Left lung (tissue), 10 donors: ENCODE results near the gene MRI1. TPM values are rescaled to one million over a fixed set of nuclear protein-coding genes. Genes with fewer than 3 reads are reported as not detected.
"Not testable (repeated sequence)": the region's sequence is repeated elsewhere in the genome, so short reads cannot be mapped to it uniquely, and the experiment has no call there.

Experiments
- ATAC-seq: fragments of 200-7000 bp; cut with Tn5 transposase; one replicate; pipeline ENCODE4 v1.9.1; 2020; ENCODE audit warnings: moderate library complexity
- DNase-seq, 4 donors: peaks; one replicate each; pipeline ENCODE4 v3.0.0-alpha.2; 2013 to 2020
- H3K27ac ChIP-seq, 2 donors: fragments of 200-600 bp; sonication (generic) in 1 of 2; one replicate each; pipeline versions ENCODE4 v1.5.0 to v1.8.0; 2020 to 2021
- H3K27me3 ChIP-seq, 2 donors: fragments of 200-600 bp; sonication (generic) in 1 of 2; one replicate each; pipeline versions ENCODE4 v1.5.0 to v1.8.0; 2020 to 2021
- H3K36me3 ChIP-seq, 2 donors: fragments of 200-600 bp; sonication (generic) in 1 of 2; one replicate each; pipeline versions ENCODE4 v1.5.0 to v1.8.0; 2020 to 2021
- H3K4me1 ChIP-seq, 2 donors: fragments of 200-600 bp; one replicate each; pipeline ENCODE4 v1.8.0; 2021
- H3K4me3 ChIP-seq, 2 donors: fragments of 200-600 bp; sonication (generic) in 1 of 2; one replicate each; pipeline versions ENCODE4 v1.5.0 to v1.8.0; 2020 to 2021; ENCODE audit warnings: mild to moderate bottlenecking in 1 of 2
- H3K9me3 ChIP-seq, 2 donors: fragments of 200-600 bp; sonication (generic) in 1 of 2; one replicate each; pipeline versions ENCODE4 v1.5.0 to v1.8.0; 2020 to 2021
- intact Hi-C, 2 donors: fragments of 100-400 bp; cut with DNase I; formaldehyde crosslinking; loops; one replicate each; pipeline versions ENCODE4 v1.11.2 to v1.14.2; 2022
- polyA plus RNA-seq, 6 donors: library from polyadenylated mRNA; unstranded; fragments of 120-200 nt; gene quantifications; one replicate each; pipeline ENCODE4 v1.2.1, GENCODE V29; 2013; ENCODE audit not compliant: insufficient read length in 6 of 6
- total RNA-seq, 2 donors: library from RNA; stranded (reverse); fragmentation: NEBNext Ultra II Directional; extraction: Animal tissue kit (Norgen Biotek cat#: 25700); gene quantifications; one replicate each; pipeline ENCODE4 v1.2.1, GENCODE V29; 2021
- TF ChIP-seq, protein P1 (sequence below), 2 donors: fragments of 200-600 bp; sonication (generic) in 1 of 2; IDR thresholded peaks; one replicate each; pipeline versions ENCODE4 v1.5.0 to v1.8.0; 2021; ENCODE audit warnings: antibody characterized with exemption in 2 of 2
- donor health status: DM: no; HTN: yes; CAD: no.
- donor health status: DM: no; HTN: no; CAD: no.

MRI1 gene
- total and polyA plus RNA-seq, 8 donors, result 29.0 to 76.7 (median 47.9) TPM

DNA sequence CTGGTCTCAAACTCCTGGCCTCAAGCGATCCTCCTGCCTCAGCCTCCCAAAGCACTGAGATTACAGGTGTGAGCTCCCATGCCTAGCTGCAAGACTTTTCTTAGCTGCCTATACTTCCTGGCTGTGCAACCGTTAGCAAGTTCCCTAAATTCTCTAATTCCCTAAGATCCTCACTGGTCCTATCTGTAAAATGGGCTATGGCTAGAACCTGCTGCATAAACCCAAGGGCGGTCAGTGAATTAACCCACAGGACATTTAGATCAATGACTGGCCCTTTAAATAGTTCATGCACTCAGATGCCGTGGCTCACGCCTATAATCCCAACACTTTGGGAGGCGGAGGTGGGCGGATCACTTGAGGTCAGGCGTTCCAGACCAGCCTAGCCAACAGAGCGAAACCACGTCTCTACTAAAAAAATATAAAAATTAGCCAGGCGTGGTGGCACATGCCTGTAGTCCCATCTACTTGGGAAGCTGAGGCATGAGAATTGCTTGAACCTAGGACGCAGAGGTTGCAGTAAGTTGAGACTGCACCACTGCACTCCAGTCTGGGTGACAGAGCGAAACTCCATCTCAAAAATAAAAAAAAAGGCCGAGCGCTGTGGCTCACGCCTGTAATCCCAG, 5.8 kb downstream of the MRI1 start:
- ATAC-seq (no peak), DNase-seq (no peak)
- Histone ChIP-seq H3K27me3 (no peaks in the 10 kb centered on the region), H3K9me3 (no peaks in the 10 kb centered on the region), H3K4me3 (no peak overlapping the region), H3K27ac (no peak overlapping the region), H3K36me3 (peaks cover 0 to 48% of the 10 kb centered on the region in 2 donors), H3K4me1 (peaks cover 6 to 23% of the 10 kb centered on the region in 2 donors)
- intact Hi-C loops, result loop anchor here in 1 of 2 donors (10.0 kb wide), 1 partner anchor 95 kb away; no protein-coding TSS in a partner anchor
- TF ChIP-seq, protein P1, sequence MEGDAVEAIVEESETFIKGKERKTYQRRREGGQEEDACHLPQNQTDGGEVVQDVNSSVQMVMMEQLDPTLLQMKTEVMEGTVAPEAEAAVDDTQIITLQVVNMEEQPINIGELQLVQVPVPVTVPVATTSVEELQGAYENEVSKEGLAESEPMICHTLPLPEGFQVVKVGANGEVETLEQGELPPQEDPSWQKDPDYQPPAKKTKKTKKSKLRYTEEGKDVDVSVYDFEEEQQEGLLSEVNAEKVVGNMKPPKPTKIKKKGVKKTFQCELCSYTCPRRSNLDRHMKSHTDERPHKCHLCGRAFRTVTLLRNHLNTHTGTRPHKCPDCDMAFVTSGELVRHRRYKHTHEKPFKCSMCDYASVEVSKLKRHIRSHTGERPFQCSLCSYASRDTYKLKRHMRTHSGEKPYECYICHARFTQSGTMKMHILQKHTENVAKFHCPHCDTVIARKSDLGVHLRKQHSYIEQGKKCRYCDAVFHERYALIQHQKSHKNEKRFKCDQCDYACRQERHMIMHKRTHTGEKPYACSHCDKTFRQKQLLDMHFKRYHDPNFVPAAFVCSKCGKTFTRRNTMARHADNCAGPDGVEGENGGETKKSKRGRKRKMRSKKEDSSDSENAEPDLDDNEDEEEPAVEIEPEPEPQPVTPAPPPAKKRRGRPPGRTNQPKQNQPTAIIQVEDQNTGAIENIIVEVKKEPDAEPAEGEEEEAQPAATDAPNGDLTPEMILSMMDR (IDR thresholded peaks at IDR 0.05), result no peak

DNA sequence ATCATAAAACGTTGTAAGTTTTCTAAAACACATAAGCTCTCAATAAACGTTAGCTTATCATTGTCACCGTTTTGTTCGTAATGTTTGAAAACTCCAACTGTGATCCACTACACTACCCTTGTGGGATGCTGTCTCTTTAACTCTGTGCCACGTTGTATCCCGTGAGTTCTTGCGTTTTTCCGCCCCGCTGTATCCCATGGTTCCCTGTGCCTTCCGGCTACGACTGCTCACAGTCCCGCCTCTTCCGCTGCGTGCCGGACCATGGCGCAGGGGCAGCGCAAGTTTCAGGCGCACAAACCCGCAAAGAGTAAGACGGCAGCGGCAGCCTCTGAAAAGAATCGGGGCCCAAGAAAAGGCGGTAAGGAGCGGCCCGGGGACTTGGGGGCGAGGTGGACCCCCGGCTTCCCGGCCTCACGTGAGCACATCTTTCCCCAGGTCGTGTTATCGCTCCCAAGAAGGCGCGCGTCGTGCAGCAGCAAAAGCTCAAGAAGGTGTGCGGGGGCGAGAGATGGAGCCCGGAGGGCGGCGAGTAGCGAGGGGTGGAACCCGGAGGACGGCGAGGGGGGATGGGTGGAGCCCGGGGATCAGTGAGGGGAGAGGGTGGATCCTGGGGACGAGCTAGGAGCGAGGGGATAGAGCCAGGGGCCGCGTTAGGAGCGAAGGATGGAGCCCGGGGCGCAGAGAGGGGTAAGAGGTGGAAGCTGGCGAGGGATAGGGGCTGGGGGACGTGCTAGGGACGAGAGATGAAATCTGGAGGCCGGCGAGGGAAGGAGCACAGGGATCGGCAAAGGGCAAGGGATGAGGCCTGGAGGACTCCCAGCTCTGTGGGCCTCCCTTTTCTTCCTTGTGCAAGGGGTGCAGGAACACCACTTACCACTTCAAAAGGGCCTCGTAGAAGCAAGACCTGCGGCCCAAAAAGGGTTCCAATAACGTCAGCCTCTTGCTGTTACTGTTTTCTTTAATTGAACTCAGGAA, 10.2 kb downstream of the MRI1 start, which contains the start of gene C19orf53:
Gene C19orf53, plus strand, starts transcription at position 240 of the 975 bp plus-strand sequence. Its CDS starts 22 bp downstream, at position 262.
- peaks cover 0 to 61% of the 10 kb centered on the region in 2 donors for H3K36me3 ChIP-seq

DNA sequence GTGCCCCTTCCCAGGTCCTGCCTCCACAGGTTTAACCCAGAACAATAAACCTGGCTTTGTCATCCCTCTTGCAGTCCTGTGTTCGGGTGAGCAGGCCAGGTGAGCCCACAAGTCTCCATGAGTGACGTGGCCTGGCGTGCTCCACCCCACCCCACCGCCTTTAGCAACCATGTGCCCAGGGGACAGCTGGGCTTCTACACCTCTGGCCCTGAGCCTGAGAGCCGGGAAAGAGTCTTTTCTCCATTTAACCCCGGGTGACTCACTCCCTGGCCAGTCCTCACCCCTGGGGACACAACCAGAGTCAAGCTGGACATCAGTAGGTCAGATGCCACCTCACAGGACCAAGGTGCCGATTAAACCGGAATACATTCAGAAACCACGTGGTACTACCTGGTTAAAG, 14.1 kb downstream of the MRI1 start:
- DNase-seq, result no peak
- TF ChIP-seq, protein P1 (IDR thresholded peaks at IDR 0.05), result no peak
- Histone ChIP-seq H3K36me3 (peaks cover 0 to 31% of the 10 kb centered on the region in 2 donors), H3K9me3 (no peaks in the 10 kb centered on the region), H3K4me3 (no peak overlapping the region), H3K27ac (no peak overlapping the region), H3K4me1 (peaks cover 10 to 42% of the 10 kb centered on the region in 2 donors), H3K27me3 (no peaks in the 10 kb centered on the region)
- intact Hi-C loops, result loop anchor here in 1 of 2 donors (10.0 kb wide), 1 partner anchor 86 kb away; no protein-coding TSS in a partner anchor
- ATAC-seq, result no peak

More for the DNA sequence above, 10.2 kb downstream of the MRI1 start, which contains the start of gene C19orf53:
- ATAC-seq (peak; percentile 99), DNase-seq (peak; percentile 88 to 96 (median 93))
- TF ChIP-seq, protein P1 (IDR thresholded peaks at IDR 0.05), result no peak
- intact Hi-C loops, result loop anchor here in 1 of 2 donors (10.0 kb wide), 1 partner anchor 90 kb away; no protein-coding TSS in a partner anchor
- peak within 1 kb of the TSS; percentile 81 to 83 for H3K4me3 ChIP-seq
- no peaks in the 10 kb centered on the region for H3K9me3 ChIP-seq
- H3K4me1 ChIP-seq, result peaks cover 7 to 20% of the 10 kb centered on the region in 2 donors
- H3K27ac ChIP-seq, result peak within 1 kb of the TSS; percentile 74 to 84
- H3K27me3 ChIP-seq, result no peaks in the 10 kb centered on the region

DNA sequence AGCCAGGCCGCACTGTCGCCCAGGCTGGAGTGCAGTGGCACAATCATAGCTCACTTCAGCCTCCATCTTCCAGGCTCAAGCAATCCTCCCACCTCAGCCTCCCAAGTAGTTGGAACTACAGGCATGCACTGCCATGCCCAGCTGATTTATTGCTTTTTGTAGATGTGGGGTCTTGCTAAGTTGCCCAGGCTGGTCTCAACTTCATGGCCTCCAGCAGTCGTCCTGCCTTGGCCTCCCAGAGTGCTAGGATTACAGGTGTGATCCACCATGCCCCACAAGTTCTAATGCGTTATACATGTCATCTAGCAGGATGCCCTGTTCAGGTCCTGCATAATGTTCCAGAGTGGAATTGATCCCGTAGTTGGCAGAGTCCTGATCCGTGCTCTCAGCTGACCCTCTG, 14.5 kb downstream of the MRI1 start:
- Histone ChIP-seq H3K4me1 (peaks cover 10 to 39% of the 10 kb centered on the region in 2 donors), H3K4me3 (no peak overlapping the region), H3K27ac (no peak overlapping the region), H3K9me3 (no peaks in the 10 kb centered on the region), H3K36me3 (peaks cover 0 to 31% of the 10 kb centered on the region in 2 donors), H3K27me3 (no peaks in the 10 kb centered on the region)
- TF ChIP-seq, protein P1 (IDR thresholded peaks at IDR 0.05), result no peak
- DNase-seq, result no peak
- no peak for ATAC-seq
- intact Hi-C loops, result loop anchor here in 1 of 2 donors (10.0 kb wide), 1 partner anchor 86 kb away; no protein-coding TSS in a partner anchor

DNA sequence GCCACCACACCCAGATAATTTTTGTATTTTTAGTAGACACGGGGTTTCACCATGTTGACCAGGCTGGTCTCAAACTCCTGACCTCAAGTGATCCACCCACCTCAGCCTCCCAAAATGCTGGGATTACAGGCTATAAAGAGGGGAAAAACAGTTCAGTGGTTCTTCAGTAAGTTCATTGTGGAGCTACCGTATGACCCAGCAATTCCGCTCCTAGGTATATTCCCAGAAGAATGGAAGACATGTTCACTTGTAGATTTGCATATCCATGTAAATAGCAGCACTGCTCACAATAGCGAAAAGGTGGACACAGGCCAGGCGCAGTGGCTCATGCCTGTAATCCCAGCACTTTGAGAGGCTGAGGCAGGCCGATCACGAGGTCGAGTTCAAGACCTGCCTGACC, 15.5 kb downstream of the MRI1 start:
- not testable (repeated sequence) for ATAC-seq, H3K9me3 ChIP-seq, H3K27me3 ChIP-seq, H3K27ac ChIP-seq, DNase-seq, H3K4me3 ChIP-seq
- intact Hi-C loops, result loop anchor here (5.0 to 10.0 kb wide), 2 partner anchors 83 to 85 kb away; no protein-coding TSS in a partner anchor
- H3K36me3 ChIP-seq, result peaks cover 0 to 31% of the 10 kb centered on the region in 2 donors
- peaks cover 10 to 39% of the 10 kb centered on the region in 2 donors for H3K4me1 ChIP-seq
